ENCODE measurements around the gene GFI1.

GFI1 gene

DNA sequence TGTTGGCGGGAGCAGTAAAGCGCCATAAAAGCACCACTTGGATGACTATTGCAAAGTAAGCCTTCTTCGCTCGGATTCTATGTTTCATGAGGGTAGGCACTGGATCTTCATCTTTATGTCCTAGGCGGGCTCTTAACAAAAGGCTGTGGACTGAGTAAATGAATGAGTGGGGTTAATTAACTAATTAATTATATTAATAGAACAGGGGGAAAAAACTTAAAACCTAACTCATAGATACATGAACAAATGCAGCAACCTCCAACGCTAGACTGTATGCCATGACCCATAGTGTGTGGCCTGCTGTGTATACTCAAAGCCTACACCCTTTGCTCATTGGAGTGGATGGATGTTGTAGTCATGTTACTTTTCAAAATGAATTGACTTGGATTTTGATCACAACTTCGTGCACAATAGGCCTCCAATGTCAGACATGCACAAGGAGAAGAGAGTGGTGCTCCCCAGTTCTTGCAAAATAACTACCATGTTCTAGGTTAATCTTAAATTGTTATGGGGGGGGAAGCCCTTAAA is 417 bp upstream of the GFI1 start:
- DNase-seq: no peak

GRCh38 chr1:92485381-92486250 is 1.1 kb downstream of the GFI1 start:
- no peak for DNase-seq

- DNase-seq: no peak
Measured at GRCh38 chr1:92484472-92485380, 2.0 kb downstream of the GFI1 start.

GRCh38 chr1:92483610-92484471 is 2.9 kb downstream of the GFI1 start:
- DNase-seq: no peak

DNA sequence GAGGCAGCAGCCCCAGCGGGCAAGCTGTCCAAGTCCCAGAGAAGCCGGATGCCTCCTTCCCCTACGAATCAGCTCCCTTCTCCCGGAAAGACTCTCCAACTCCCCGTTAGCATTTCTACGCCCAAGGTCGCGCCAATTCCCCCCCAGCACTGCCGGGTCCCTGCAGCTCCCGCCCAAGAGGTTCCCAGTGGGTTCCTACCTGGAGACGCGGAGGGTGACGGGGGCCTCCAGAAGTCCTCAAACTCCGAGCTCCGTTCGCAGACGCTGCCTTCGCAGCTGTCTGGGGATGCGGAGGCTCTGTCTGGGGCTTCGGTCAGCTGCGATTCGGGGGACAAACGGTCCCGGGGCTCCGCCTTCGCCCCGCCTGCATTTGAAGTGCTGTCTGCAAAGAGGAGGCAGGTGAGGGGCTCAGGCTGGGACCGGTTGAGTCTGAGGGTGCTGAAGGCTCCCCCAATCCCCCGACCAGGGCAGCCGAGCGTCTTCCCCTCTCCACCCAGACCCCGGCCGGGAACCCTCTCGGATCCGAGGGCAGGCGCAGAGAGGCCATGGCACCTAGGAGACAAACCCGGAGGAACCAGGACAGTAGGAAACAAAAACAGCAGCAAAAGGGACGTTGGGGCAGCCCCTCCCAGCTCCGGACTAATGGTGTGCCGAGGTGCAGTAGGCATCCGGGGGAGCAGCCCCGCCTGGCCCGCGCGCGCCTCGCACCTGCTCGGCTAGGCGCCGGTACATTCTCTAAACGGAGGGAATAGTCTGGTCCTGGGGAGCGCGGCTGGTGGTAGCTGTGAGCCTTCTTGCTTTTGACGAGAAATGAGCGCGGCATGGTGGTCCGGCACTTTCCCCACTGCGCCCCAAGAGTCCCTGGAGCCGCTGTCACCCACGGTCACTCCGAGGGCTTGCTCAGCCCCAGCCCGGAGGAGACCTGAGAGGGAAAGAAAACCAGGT is 3.8 kb downstream of the GFI1 start:
- no peak for DNase-seq

DNA sequence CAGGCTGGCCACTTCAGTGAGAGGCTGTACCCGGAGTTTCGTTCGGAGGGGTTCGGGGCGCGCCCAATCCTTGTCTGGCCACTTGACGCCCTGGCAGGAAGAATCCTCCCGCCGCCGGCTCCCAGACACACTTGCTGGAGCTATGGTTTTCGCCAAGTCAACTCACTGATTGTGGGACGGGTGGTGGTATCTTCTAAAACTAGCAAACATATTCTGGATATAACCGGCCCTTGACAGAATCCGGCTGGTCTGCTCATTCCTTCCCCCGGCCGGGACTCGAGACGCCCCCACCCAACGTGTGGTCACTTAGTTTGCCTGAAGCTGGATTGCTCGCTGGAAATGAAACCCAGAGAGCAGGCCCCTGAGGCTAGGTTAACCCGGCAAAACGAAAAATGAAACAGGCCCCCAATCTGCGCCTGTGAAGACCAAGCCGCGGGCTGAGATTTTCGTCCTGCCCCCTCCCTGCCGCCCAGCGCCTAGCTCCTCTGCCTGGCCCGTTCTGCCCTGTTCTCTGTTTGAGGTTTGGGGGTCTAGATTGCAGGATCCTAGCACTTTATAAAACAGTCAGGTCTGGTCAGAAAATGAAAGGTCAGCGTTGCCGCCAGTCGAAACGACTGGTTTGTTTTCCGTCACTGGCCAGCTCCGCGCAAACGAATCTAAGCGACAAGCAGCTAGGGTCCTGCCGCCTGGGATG is 4.6 kb downstream of the GFI1 start:
- no peak for DNase-seq

- DNase-seq: no peak
Measured at GRCh38 chr1:92481599-92481925, 5.2 kb downstream of the GFI1 start.

DNA sequence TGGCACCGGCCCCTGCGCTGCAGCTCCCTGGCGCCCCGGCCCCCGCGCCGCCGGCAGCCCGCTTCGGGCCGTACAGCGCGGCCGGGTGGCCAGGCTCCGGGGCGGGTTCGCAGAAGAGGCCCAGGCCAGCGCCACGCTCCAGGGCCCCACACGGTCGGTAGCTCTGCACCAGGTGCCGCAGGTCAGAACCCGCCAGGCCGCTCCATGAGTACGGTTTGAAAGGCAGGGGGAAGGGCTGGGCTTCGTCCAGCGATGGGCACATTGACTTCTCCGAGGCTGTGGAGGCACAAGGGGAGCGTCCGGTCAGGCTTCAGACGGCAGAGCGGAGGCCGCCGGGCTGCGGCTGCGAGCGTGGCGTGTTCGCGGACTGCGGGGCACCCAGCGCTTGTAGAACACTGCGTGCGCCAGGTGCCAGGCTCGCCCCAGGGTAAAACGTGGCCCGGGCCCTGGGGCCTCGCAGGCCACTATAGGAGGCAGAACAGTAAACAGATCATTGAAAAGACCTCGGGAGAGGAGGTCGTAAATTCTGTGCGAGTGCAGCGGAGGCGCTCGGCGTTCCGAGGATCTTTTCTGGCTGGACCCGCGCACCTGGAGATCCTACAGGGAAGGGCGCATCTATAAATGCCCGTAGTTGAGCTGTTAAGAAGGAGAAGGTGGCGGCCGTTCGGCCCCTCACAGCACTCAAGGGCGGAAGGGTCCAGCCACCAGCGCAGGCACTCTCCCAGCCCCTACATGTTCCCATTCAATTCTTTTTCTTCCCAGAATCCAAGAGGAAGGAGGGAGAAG is 5.7 kb downstream of the GFI1 start:
- DNase-seq: no peak

DNA sequence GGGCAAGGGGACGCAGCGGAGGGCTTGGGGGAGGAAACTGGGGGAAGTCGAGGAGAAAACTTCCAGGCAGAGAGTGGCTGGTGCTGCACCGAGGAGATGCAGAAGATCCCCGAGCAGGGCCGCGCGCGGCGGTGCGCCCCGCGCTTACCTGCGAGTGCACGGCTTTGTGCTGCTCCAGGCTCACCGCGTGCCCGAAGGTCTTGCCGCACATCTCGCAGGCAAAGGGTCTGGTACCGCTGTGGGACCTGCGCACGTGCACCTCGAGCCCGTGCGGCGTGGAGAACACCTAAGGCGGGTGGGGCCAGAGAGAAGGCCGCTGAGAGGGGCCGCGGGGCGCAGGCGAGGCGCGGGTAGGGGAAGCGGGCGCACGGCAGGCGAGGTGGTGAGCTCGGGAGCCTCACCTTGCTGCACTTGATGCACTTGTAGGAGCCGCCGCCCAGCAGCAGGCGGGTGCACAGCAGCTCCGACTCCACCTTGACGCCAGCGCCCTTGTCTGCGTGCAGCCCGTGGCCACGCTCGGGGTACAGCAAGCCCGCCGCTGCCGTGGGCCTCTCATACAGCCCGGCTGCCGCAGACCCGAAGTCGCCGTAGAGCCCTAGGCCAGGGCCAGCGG is 6.4 kb downstream of the GFI1 start:
- no peak for DNase-seq

- DNase-seq: no peak
Measured at GRCh38 chr1:92479587-92479986, 7.1 kb downstream of the GFI1 start.

GRCh38 chr1:92478393-92478792 is 8.3 kb downstream of the GFI1 start:
- DNase-seq: no peak

- DNase-seq: no peak
Measured at GRCh38 chr1:92476071-92476631, 10.6 kb downstream of the GFI1 start.

GRCh38 chr1:92475029-92475428 is 11.7 kb downstream of the GFI1 start:
- DNase-seq: no peak

- no peak for DNase-seq
Measured at GRCh38 chr1:92473781-92474495, 12.8 kb downstream of the GFI1 start.

DNA sequence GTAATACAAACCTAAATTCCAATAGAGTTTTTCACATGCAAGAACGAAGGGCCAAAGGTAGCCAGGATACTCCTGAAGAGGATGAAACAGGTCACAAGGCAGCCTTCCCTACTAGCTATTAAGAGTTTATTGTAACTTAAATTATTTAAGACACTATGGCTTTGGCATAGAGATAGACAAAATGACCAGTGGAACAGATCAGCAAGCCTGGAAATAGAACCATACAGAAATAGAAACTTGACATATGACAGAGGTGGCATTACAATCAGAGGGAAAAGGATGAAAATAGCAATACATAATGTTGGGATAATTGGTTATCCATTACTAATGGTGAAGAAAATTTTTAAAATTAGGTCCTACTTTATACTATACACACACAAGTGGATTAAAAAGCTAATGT is 16.5 kb downstream of the GFI1 start:
- no peak for DNase-seq

- DNase-seq: no peak
Measured at GRCh38 chr1:92466683-92467352, 19.9 kb downstream of the GFI1 start.

GRCh38 chr1:92465256-92465647 is 21.5 kb downstream of the GFI1 start:
- no peak for DNase-seq

All from NCI-H1436 treated with DMSO at 0.1 percent for 48 hours (cell line).